GM23338 (cell line): Measurements from ENCODE around the gene CDH4.

Source experiments
- CREB1 ChIP-seq: fragments of 250-450 bp; sonication (Bioruptor Pico); IDR thresholded peaks from 2 replicates; pipeline ENCODE4 v1.5.0; 2020; ENCODE audit warnings: low read depth, mild to moderate bottlenecking, moderate library complexity
- EZH2 ChIP-seq: fragments of 200-600 bp; sonication (generic); IDR thresholded peaks from one replicate; pipeline ENCODE4 v1.8.0; 2017; ENCODE audit warnings: antibody characterized with exemption, mild to moderate bottlenecking, low read depth; ENCODE audit not compliant: unreplicated experiment
- EZH2phosphoT487 ChIP-seq: fragments of 200-600 bp; sonication (generic); IDR thresholded peaks from one replicate; pipeline ENCODE4 v1.8.1; 2018; ENCODE audit warnings: antibody characterized with exemption; ENCODE audit not compliant: unreplicated experiment
- JUNB ChIP-seq: IDR thresholded peaks from one replicate; pipeline ENCODE4 v1.6.1; 2016; ENCODE audit warnings: antibody characterized with exemption; ENCODE audit not compliant: unreplicated experiment
- NANOG ChIP-seq: IDR thresholded peaks from 2 replicates; pipeline ENCODE4 v1.6.1; 2016; ENCODE audit warnings: antibody characterized with exemption, borderline replicate concordance
- POLR2AphosphoS5 ChIP-seq: IDR thresholded peaks from 2 replicates; pipeline ENCODE4 v1.6.1; 2016; ENCODE audit warnings: antibody characterized with exemption, low read depth
- STAT1 ChIP-seq: IDR thresholded peaks from one replicate; pipeline ENCODE4 v1.6.1; 2016; ENCODE audit warnings: antibody characterized with exemption; ENCODE audit not compliant: unreplicated experiment
- ZNF114 ChIP-seq: fragments of 250-450 bp; sonication (Bioruptor Pico); IDR thresholded peaks from 2 replicates; pipeline ENCODE4 v1.5.0; 2020; ENCODE audit warnings: mild to moderate bottlenecking, moderate library complexity
- ZNF331 ChIP-seq: fragments of 250-450 bp; sonication (Bioruptor Pico); IDR thresholded peaks from 2 replicates; pipeline ENCODE4 v1.5.0; 2020; ENCODE audit warnings: low read depth, mild to moderate bottlenecking, moderate library complexity
- TF ChIP-seq, protein P1 (sequence below), 2 experiments: fragments of 200-600 bp in 1 of 2; sonication (generic) in 1 of 2; conservative IDR thresholded peaks; 2 replicates each; pipeline versions ENCODE4 v1.5.1 to v1.6.1; 2016 to 2017; ENCODE audit warnings: antibody characterized with exemption in 2 of 2, low read depth in 2 of 2, mild to moderate bottlenecking in 2 of 2, moderate library complexity in 1 of 2
- TF ChIP-seq, protein P2 (sequence below): IDR thresholded peaks from one replicate; pipeline ENCODE4 v1.6.1; 2018; ENCODE audit warnings: antibody characterized with exemption; ENCODE audit not compliant: unreplicated experiment
- TF ChIP-seq, protein P3 (sequence below): IDR thresholded peaks from 2 replicates; pipeline ENCODE4 v1.6.1; 2016; ENCODE audit warnings: antibody characterized with exemption
- TF ChIP-seq, protein P4 (sequence below): fragments of 250-450 bp; sonication (Bioruptor Pico); IDR thresholded peaks from 2 replicates; pipeline ENCODE4 v1.5.0; 2020; ENCODE audit warnings: mild to moderate bottlenecking, moderate library complexity

DNA sequence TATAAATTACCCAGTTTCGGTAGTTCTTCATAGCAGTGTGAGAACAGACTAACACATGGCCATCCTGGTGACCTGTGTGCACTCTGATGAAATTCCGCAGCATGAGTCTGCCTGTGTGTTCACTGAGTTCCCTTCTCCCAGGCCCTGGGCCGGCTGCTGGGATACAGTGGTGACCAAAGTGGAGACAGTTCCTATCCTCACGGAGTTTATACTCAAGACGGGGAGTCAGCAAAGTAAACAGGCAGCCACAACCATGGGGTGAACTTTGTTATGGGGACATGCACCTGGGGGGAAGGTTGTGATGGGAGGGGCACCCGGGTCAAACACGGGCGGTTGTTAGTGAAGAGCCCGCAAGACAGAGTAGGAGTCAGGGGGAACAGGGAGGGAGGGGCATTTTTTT, 202.0 kb downstream of the CDH4 start:
- no peak for TF ChIP-seq EZH2
- TF ChIP-seq, protein P1, sequence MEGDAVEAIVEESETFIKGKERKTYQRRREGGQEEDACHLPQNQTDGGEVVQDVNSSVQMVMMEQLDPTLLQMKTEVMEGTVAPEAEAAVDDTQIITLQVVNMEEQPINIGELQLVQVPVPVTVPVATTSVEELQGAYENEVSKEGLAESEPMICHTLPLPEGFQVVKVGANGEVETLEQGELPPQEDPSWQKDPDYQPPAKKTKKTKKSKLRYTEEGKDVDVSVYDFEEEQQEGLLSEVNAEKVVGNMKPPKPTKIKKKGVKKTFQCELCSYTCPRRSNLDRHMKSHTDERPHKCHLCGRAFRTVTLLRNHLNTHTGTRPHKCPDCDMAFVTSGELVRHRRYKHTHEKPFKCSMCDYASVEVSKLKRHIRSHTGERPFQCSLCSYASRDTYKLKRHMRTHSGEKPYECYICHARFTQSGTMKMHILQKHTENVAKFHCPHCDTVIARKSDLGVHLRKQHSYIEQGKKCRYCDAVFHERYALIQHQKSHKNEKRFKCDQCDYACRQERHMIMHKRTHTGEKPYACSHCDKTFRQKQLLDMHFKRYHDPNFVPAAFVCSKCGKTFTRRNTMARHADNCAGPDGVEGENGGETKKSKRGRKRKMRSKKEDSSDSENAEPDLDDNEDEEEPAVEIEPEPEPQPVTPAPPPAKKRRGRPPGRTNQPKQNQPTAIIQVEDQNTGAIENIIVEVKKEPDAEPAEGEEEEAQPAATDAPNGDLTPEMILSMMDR (conservative IDR thresholded peaks at IDR 0.05; ENCODE audit: low read depth in 2 of 2) = no peak
- TF ChIP-seq POLR2AphosphoS5 = no peak
- TF ChIP-seq CREB1 (CRISPR knock-in tag) = no peak
- TF ChIP-seq ZNF331 = no peak
- no peak for TF ChIP-seq ZNF114 (CRISPR knock-in tag)
- TF ChIP-seq, protein P2, sequence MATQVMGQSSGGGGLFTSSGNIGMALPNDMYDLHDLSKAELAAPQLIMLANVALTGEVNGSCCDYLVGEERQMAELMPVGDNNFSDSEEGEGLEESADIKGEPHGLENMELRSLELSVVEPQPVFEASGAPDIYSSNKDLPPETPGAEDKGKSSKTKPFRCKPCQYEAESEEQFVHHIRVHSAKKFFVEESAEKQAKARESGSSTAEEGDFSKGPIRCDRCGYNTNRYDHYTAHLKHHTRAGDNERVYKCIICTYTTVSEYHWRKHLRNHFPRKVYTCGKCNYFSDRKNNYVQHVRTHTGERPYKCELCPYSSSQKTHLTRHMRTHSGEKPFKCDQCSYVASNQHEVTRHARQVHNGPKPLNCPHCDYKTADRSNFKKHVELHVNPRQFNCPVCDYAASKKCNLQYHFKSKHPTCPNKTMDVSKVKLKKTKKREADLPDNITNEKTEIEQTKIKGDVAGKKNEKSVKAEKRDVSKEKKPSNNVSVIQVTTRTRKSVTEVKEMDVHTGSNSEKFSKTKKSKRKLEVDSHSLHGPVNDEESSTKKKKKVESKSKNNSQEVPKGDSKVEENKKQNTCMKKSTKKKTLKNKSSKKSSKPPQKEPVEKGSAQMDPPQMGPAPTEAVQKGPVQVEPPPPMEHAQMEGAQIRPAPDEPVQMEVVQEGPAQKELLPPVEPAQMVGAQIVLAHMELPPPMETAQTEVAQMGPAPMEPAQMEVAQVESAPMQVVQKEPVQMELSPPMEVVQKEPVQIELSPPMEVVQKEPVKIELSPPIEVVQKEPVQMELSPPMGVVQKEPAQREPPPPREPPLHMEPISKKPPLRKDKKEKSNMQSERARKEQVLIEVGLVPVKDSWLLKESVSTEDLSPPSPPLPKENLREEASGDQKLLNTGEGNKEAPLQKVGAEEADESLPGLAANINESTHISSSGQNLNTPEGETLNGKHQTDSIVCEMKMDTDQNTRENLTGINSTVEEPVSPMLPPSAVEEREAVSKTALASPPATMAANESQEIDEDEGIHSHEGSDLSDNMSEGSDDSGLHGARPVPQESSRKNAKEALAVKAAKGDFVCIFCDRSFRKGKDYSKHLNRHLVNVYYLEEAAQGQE = no peak
- TF ChIP-seq EZH2phosphoT487 = no peak
- TF ChIP-seq, protein P3, sequence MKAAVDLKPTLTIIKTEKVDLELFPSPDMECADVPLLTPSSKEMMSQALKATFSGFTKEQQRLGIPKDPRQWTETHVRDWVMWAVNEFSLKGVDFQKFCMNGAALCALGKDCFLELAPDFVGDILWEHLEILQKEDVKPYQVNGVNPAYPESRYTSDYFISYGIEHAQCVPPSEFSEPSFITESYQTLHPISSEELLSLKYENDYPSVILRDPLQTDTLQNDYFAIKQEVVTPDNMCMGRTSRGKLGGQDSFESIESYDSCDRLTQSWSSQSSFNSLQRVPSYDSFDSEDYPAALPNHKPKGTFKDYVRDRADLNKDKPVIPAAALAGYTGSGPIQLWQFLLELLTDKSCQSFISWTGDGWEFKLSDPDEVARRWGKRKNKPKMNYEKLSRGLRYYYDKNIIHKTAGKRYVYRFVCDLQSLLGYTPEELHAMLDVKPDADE = no peak
- TF ChIP-seq JUNB = no peak
- no peak for TF ChIP-seq STAT1
- no peak for TF ChIP-seq NANOG
- TF ChIP-seq, protein P4, sequence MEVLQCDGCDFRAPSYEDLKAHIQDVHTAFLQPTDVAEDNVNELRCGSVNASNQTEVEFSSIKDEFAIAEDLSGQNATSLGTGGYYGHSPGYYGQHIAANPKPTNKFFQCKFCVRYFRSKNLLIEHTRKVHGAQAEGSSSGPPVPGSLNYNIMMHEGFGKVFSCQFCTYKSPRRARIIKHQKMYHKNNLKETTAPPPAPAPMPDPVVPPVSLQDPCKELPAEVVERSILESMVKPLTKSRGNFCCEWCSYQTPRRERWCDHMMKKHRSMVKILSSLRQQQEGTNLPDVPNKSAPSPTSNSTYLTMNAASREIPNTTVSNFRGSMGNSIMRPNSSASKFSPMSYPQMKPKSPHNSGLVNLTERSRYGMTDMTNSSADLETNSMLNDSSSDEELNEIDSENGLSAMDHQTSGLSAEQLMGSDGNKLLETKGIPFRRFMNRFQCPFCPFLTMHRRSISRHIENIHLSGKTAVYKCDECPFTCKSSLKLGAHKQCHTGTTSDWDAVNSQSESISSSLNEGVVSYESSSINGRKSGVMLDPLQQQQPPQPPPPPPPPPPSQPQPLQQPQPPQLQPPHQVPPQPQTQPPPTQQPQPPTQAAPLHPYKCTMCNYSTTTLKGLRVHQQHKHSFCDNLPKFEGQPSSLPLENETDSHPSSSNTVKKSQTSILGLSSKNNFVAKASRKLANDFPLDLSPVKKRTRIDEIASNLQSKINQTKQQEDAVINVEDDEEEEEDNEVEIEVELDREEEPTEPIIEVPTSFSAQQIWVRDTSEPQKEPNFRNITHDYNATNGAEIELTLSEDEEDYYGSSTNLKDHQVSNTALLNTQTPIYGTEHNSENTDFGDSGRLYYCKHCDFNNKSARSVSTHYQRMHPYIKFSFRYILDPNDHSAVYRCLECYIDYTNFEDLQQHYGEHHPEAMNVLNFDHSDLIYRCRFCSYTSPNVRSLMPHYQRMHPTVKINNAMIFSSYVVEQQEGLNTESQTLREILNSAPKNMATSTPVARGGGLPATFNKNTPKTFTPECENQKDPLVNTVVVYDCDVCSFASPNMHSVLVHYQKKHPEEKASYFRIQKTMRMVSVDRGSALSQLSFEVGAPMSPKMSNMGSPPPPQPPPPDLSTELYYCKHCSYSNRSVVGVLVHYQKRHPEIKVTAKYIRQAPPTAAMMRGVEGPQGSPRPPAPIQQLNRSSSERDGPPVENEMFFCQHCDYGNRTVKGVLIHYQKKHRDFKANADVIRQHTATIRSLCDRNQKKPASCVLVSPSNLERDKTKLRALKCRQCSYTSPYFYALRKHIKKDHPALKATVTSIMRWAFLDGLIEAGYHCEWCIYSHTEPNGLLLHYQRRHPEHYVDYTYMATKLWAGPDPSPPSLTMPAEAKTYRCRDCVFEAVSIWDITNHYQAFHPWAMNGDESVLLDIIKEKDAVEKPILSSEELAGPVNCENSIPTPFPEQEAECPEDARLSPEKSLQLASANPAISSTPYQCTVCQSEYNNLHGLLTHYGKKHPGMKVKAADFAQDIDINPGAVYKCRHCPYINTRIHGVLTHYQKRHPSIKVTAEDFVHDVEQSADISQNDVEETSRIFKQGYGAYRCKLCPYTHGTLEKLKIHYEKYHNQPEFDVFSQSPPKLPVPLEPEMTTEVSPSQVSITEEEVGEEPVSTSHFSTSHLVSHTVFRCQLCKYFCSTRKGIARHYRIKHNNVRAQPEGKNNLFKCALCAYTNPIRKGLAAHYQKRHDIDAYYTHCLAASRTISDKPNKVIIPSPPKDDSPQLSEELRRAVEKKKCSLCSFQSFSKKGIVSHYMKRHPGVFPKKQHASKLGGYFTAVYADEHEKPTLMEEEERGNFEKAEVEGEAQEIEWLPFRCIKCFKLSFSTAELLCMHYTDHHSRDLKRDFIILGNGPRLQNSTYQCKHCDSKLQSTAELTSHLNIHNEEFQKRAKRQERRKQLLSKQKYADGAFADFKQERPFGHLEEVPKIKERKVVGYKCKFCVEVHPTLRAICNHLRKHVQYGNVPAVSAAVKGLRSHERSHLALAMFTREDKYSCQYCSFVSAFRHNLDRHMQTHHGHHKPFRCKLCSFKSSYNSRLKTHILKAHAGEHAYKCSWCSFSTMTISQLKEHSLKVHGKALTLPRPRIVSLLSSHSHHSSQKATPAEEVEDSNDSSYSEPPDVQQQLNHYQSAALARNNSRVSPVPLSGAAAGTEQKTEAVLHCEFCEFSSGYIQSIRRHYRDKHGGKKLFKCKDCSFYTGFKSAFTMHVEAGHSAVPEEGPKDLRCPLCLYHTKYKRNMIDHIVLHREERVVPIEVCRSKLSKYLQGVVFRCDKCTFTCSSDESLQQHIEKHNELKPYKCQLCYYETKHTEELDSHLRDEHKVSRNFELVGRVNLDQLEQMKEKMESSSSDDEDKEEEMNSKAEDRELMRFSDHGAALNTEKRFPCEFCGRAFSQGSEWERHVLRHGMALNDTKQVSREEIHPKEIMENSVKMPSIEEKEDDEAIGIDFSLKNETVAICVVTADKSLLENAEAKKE = no peak
